ENCODE data around the gene MTFP1.
"Not testable (repeated sequence)": the region's sequence is repeated elsewhere in the genome, so short reads cannot be mapped to it uniquely, and the experiment has no call there.

Gene MTFP1

GRCh38 chr22:30455075-30455840 is 29.7 kb downstream of the MTFP1 start:
- no peak for DNase-seq

GRCh38 chr22:30457981-30458380 is 32.4 kb downstream of the MTFP1 start:
- DNase-seq, result no peak

GRCh38 chr22:30459181-30460052 is 33.8 kb downstream of the MTFP1 start:
- peak in 1 of 2 experiments; percentile 30 for DNase-seq

- no peak for DNase-seq
Observed at GRCh38 chr22:30460147-30460546, 34.6 kb downstream of the MTFP1 start.

- DNase-seq, result not testable (repeated sequence)
Observed at GRCh38 chr22:30460555-30460954, 35.0 kb downstream of the MTFP1 start.

- DNase-seq, result no peak
Observed at GRCh38 chr22:30469165-30469564, 43.6 kb downstream of the MTFP1 start.

GRCh38 chr22:30470655-30471054 is 45.1 kb downstream of the MTFP1 start:
- DNase-seq, result no peak

- no peak for DNase-seq
Observed at GRCh38 chr22:30471616-30472318, 46.2 kb downstream of the MTFP1 start, which contains the start of gene SEC14L3. TSS of gene SEC14L3 (minus strand) at chr22:30472017. CDS start at chr22:30471958, 59 bp downstream.

- DNase-seq, result no peak
Observed at GRCh38 chr22:30472994-30473720, 47.6 kb downstream of the MTFP1 start.

GRCh38 chr22:30474121-30474520 is 48.6 kb downstream of the MTFP1 start:
- no peak for DNase-seq

- DNase-seq, result no peak
Observed at GRCh38 chr22:30474683-30475424, 49.3 kb downstream of the MTFP1 start.
